Heart left ventricle (tissue), 16 donors: ENCODE measurements around the gene IPCEF1. TPM values are rescaled to one million over a fixed set of nuclear protein-coding genes. Genes with fewer than 3 reads are reported as not detected.

Source experiments
- ATAC-seq, 4 donors: fragments of 200-7000 bp; cut with Tn5 transposase; one replicate each; pipeline ENCODE4 v1.9.1; 2020 to 2022; ENCODE audit warnings: moderate library complexity in 4 of 4, mild to moderate bottlenecking in 3 of 4, moderate number of reproducible peaks in 1 of 4
- DNase-seq, 5 donors: peaks; one replicate each; pipeline ENCODE4 v3.0.0-alpha.2; 2020
- H3K27ac ChIP-seq, 12 donors: fragments of 200-600 bp; sonication (generic) in 4 of 12; one replicate each; pipeline versions ENCODE4 v1.5.0 to v1.8.0; 2016 to 2022; ENCODE audit warnings: mild to moderate bottlenecking in 2 of 12
- H3K27me3 ChIP-seq, 9 donors: fragments of 200-600 bp; sonication (generic) in 2 of 9; one replicate each; pipeline versions ENCODE4 v1.5.1 to v1.8.0; 2016 to 2022; ENCODE audit warnings: mild to moderate bottlenecking in 3 of 9
- H3K36me3 ChIP-seq, 9 donors: fragments of 200-600 bp; sonication (generic) in 2 of 9; one replicate each; pipeline versions ENCODE4 v1.5.0 to v1.8.0; 2018 to 2022; ENCODE audit warnings: mild to moderate bottlenecking in 2 of 9
- H3K4me1 ChIP-seq, 12 donors: fragments of 200-600 bp; sonication (generic) in 4 of 12; one replicate each; pipeline versions ENCODE4 v1.5.0 to v1.8.0; 2016 to 2022; ENCODE audit warnings: mild to moderate bottlenecking in 3 of 12
- H3K4me3 ChIP-seq, 12 donors: fragments of 200-600 bp; sonication (generic) in 4 of 12; one replicate each; pipeline versions ENCODE4 v1.5.0 to v1.8.0; 2017 to 2022; ENCODE audit warnings: mild to moderate bottlenecking in 9 of 12, moderate library complexity in 4 of 12
- H3K9me3 ChIP-seq, 12 donors: fragments of 200-600 bp; sonication (generic) in 4 of 12; one replicate each; pipeline versions ENCODE4 v1.5.0 to v1.8.0; 2016 to 2022; ENCODE audit warnings: mild to moderate bottlenecking in 1 of 12
- CTCF ChIP-seq, 12 donors: fragments of 200-600 bp; sonication (generic) in 4 of 12; IDR thresholded peaks; one replicate each; pipeline versions ENCODE4 v1.5.0 to v1.8.0; 2018 to 2022; ENCODE audit warnings: antibody characterized with exemption in 12 of 12, mild to moderate bottlenecking in 5 of 12
- POLR2A ChIP-seq, 2 donors: fragments of 450-650 bp; IDR thresholded peaks; one replicate each; pipeline ENCODE4 v1.6.1; 2017; ENCODE audit warnings: antibody characterized with exemption in 2 of 2, mild to moderate bottlenecking in 2 of 2, moderate library complexity in 2 of 2
- WGBS, 4 donors: extraction: QIAGEN DNeasy Blood & Tissue Kit in 2 of 4; methylation state at CpG; one replicate each; pipeline versions ENCODE4 v1.1.5 to v1.1.7; 2013 to 2018; 5-methylcytosine and 5-hydroxymethylcytosine counted together
- intact Hi-C, 10 donors: fragments of 100-400 bp; cut with DNase I; formaldehyde crosslinking; loops; one replicate each; pipeline versions ENCODE4 v1.11.1 to v1.14.2; 2022
- polyA plus RNA-seq, 2 donors: library from polyadenylated mRNA; stranded (reverse); fragments of 200-250 nt; gene quantifications; one replicate each; pipeline ENCODE4 v1.2.3, GENCODE V29; 2013
- total RNA-seq, 9 donors: library from RNA; depleted of rRNA in 2 of 9; stranded (reverse); fragments of >200 nt in 2 of 9; fragmentation: NEBNext Ultra II Directional in 3 of 9; extraction: Animal tissue kit (Norgen Biotek cat#: 25700) in 3 of 9; gene quantifications; one replicate each; pipeline versions ENCODE4 v1.1.0 to v1.2.4, GENCODE V29; 2016 to 2023
- donor health status: ischemic (EF 13 %, LVEDD 7.1; RV severe dilation, severe dysfunction).
- donor health status: healthy with polysubstance abuse.
- donor health status: DM: no; HTN: yes; CAD: no.
- donor health status: DM: no; HTN: no; CAD: no.
- donor health status: ischemic (EF 25% LVEDD 6.9; RV normal size, moderate dysfunction).
- donor health status: ischemic (EF 25% LVEDD 5.7; RV mildly dilated, moderate dysfunction).
- donor health status: healthy.
- donor health status: DM: yes; HTN: yes; CAD: no.
- donor health status: ischemic (EF 35%, LVEDD 5.7; RV mildly dilated, moderate dysfunction).
- donor health status: nonischemic (EF 11% LVEDD 7.7; RV severe dilation, severe dysfunction).
- donor health status: DM: yes; HTN: yes; CAD: no.
- donor health status: PGD.
- donor health status: ischemic (EF 29% LVEDD 5.4; RV normal size, mild dysfunction).
- donor health status: nonischemic (EF 23%, LVEDD 6.1; RV moderate dilation, normal function).

IPCEF1 gene
- total and polyA plus RNA-seq, 11 donors, result 0.10 to 4.1 (median 0.35) TPM

DNA sequence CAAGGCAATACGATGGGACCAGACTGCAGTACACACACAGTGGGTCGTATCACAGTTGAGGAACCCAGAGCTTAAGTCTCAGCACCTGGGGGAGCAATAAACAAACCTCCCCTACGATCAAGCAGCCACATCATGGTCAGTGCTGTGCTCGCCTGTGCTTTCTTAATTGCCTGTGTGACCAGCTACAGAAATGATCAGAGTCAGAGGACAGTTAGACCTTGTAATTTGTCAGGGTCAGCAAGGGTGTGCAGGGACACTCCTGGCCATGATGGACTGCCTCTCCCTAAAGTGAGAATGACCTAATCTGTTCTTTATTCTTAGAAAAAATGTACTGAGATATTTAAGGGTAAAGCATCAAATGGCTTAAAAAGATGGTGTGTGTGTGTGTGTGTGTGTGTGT lies 239.1 kb downstream of the IPCEF1 start:
- ATAC-seq (no peak), DNase-seq (no peak)
- no peaks in the 10 kb centered on the region for H3K36me3 ChIP-seq
- WGBS, 4 donors, result 66 to 70% (median 69%) methylated on average over 3 to 4 of the region's 4 CpGs
- TF ChIP-seq POLR2A (IDR thresholded peaks at IDR 0.05) (no peak), CTCF (IDR thresholded peaks at IDR 0.05) (no peak)
- intact Hi-C loops, result no loop called here
- H3K4me3 ChIP-seq, result no peak overlapping the region
- H3K4me1 ChIP-seq, result no peaks in the 10 kb centered on the region
- peaks cover 0 to 4% (median 0%) of the 10 kb centered on the region in 12 donors for H3K9me3 ChIP-seq
- no peak overlapping the region for H3K27ac ChIP-seq
- H3K27me3 ChIP-seq, result no peaks in the 10 kb centered on the region

GRCh38 chr6:154113392-154113791 lies 243.2 kb downstream of the IPCEF1 start:
- TF ChIP-seq POLR2A (IDR thresholded peaks at IDR 0.05) (no peak), CTCF (IDR thresholded peaks at IDR 0.05) (no peak)
- Histone ChIP-seq H3K4me3 (no peak overlapping the region), H3K4me1 (no peaks in the 10 kb centered on the region), H3K36me3 (no peaks in the 10 kb centered on the region), H3K27me3 (no peaks in the 10 kb centered on the region), H3K9me3 (no peaks in the 10 kb centered on the region), H3K27ac (no peak overlapping the region)
- DNase-seq (no peak), ATAC-seq (no peak)
- intact Hi-C loops, result no loop called here
- 81 to 92% (median 85%) methylated on average over 3 of the region's 3 CpGs for WGBS, 4 donors

- TF ChIP-seq CTCF (IDR thresholded peaks at IDR 0.05) (no peak), POLR2A (IDR thresholded peaks at IDR 0.05) (no peak)
- H3K27me3 ChIP-seq, result peaks cover 0 to 2% (median 0%) of the 10 kb centered on the region in 9 donors
- H3K4me3 ChIP-seq, result no peak overlapping the region
- 80 to 85% (median 83%) methylated on average over 2 of the region's 2 CpGs for WGBS, 4 donors
- intact Hi-C loops, result no loop called here
- no peaks in the 10 kb centered on the region for H3K36me3 ChIP-seq
- no peak for DNase-seq
- no peaks in the 10 kb centered on the region for H3K4me1 ChIP-seq
- H3K9me3 ChIP-seq, result no peaks in the 10 kb centered on the region
- no peak overlapping the region for H3K27ac ChIP-seq
- no peak for ATAC-seq
These were observed 244.3 kb downstream of the IPCEF1 start for GRCh38 chr6:154112181-154112809.

GRCh38 chr6:154111025-154111424 lies 245.6 kb downstream of the IPCEF1 start:
- no peaks in the 10 kb centered on the region for H3K36me3 ChIP-seq
- no peak for DNase-seq
- TF ChIP-seq CTCF (IDR thresholded peaks at IDR 0.05), result no peak
- TF ChIP-seq POLR2A (IDR thresholded peaks at IDR 0.05), result no peak
- H3K4me3 ChIP-seq, result no peak overlapping the region
- peaks cover 0 to 3% (median 0%) of the 10 kb centered on the region in 9 donors for H3K27me3 ChIP-seq
- intact Hi-C loops, result no loop called here
- no peak for ATAC-seq
- WGBS, 4 donors, result 70 to 93% (median 88%) methylated on average over 1 of the region's 1 CpG
- H3K4me1 ChIP-seq, result no peaks in the 10 kb centered on the region
- no peak overlapping the region for H3K27ac ChIP-seq
- no peaks in the 10 kb centered on the region for H3K9me3 ChIP-seq
